Measurements from ENCODE around the gene ATP5MK.
"Not testable (repeated sequence)": the region's sequence is repeated elsewhere in the genome, so short reads cannot be mapped to it uniquely, and the experiment has no call there.

Gene ATP5MK

DNA sequence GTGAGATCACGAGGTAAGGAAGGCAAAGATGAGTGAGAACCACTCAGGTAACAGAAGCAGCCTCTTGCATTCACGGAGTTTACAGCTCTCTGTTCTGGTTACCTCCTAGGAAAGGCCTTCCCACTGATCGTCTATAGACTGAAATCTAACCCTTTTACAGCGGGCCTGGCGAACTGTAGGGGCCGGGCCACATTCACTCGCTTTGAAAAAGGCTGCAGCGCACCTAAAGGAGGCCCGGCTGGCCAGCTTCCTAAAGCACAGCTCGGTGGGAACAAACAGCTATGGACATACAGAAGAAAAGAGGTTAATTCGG lies 565 bp downstream of the ATP5MK start:
- peak; percentile 60 for DNase-seq

DNA sequence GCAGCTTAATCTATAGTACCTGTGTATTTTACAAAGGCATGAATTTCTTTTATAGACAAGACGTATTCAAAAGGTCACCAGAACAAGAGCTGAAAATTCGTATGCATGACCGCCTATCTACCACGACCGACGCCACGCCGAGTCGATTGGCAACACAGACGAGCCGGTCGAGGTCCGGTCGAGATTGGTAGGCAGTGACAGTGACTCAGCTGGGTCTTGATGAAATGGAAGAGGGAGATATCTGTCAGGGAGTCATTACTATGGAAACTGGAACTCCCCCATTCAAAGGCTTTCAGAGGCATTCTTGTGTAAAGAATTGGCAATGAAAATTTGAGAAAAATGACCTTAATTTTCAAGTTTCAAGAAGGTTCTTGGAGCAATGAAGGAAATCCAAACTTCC lies 2.1 kb downstream of the ATP5MK start:
- peak; percentile 94 for DNase-seq

DNA sequence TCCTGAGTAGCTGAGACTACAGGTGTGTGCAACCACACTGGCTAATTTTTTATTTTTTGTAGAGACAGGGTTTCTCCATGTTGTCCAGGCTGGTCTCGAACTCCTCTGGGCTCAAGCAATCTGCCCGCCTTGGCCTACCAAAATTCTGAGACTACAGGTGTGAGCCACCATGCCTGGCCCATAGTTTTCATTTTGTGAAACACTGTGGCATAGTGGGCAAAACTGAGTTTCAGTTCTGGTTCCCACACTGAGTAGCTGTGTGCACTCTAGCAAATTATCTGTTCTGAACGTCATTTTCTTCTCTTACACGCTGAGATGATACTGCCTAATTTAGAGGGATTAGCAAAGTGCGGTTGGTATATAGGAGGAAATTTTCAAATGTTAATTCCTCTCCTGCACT lies 13.5 kb downstream of the ATP5MK start:
- no peak for DNase-seq

DNA sequence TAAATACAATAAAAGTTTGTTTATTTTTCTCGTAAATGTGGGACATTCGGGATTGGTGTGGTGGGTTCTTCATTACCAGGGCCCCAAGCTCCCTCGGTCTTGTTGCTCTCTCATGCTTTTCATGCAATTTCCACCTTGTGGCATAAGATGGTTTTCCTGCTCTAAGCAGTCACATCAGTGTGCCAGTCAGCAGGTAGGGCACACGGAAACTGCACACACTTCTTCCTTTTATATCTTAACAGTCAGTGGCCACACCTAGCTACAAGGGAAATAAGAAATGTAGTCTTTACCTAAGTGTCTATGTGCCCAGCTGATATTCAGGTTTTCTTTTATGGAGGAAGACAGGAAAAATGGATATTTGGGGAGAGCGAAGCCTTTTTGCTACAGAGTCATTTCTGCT lies 22.0 kb downstream of the ATP5MK start:
- no peak for DNase-seq

DNA sequence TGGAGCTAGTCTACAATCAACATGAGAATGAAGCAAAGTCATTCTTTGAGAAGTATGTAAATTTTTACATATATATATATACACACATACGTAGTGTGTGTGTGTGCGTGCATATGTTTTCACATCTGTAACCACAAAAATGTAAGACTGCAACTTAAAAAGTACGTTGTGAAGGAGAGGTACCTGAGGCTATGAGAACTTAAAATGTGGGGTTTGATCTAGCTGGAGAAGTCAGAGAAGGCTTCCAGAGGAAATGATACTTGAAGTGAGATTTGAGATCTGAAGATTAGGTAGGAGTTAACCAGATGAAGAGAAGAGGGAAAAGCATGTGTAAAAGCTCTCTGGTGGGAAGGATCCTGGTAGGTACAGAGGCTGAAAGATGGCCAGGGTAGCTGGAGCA lies 22.7 kb downstream of the ATP5MK start:
- no peak for DNase-seq

DNA sequence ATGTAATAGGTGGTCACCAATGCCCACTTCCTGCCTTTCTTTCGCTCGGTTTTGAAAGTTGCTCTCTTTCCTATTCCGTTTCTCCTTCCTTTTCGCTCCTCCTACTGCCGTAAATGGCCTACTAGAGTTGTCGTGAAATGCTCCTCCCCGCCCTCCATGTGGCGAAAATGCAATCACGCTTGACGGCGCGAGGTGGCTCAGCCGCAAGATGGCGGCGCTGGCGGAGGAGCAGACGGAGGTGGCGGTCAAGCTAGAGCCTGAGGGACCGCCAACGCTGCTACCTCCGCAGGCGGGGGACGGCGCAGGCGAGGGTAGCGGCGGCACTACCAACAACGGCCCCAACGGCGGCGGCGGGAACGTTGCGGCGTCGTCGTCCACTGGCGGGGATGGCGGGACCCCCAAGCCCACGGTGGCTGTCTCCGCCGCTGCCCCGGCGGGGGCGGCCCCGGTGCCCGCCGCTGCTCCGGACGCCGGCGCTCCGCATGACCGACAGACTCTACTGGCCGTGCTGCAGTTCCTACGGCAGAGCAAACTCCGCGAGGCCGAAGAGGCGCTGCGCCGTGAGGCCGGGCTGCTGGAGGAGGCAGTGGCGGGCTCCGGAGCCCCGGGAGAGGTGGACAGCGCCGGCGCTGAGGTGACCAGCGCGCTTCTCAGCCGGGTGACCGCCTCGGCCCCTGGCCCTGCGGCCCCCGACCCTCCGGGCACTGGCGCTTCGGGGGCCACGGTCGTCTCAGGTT lies 28.3 kb downstream of the ATP5MK start, which contains the start of gene TAF5:
Gene TAF5, plus strand, starts transcription at position 195 of the 737 bp plus-strand sequence. Its CDS starts 14 bp downstream, at position 209.
- peak; percentile 98 for DNase-seq

DNA sequence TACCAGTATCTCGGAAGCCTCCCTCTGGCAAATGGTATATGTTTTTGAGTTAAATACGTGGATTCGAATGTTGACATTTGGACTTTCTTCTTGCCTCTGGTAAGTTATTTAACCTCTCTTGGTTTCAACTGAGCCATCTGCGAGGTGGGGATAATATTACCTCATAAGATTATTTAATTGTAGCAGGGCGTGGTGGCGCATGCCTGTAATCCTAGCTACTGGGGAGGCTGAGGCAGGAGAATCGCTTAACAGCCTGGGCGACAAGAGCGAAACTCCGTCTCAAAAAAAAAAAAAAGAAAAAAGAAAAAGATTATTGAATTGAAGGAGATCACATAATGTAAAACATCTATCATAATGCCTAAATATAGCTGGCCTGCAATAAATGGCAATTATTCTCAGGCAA lies 28.9 kb downstream of the ATP5MK start:
- DNase-seq, result no peak

DNA sequence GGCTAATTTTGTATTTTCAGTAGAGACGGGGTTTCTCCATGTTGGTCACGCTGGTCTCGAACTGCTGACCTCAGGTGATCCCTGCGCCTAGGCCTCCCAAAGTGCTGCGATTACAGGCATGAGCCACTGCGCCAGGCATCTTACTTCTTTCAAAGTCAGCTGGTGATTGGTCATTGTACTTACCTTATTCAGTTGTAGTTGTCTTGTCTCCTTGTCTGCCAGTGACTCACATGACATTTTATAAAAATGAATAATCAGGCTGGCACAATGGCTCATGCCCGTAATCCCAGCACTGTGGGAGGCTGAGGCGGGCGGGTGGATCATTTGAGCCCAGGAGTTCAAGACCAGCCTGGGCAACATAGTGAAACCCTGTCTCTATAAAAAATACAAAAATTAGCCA lies 35.5 kb downstream of the ATP5MK start:
- not testable (repeated sequence) for DNase-seq

DNA sequence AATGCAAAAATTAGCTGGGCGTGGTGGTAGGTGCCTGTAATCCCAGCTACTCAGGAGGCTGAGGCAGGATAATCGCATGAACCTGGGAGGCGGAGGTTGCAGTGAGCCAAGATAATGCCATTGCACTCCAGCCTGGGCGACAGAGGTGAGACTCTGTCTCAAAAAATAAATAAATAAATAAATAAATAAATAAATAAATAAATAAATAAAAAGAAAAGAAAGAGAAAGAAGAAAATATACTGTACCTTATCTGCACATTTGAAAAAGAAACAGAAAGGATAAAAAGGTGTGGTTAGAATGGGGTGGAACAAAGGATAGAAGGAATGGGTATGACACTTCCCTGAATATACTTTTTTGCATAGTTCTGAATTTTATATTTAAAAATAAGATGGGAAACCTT lies 36.8 kb downstream of the ATP5MK start:
- not testable (repeated sequence) for DNase-seq

DNA sequence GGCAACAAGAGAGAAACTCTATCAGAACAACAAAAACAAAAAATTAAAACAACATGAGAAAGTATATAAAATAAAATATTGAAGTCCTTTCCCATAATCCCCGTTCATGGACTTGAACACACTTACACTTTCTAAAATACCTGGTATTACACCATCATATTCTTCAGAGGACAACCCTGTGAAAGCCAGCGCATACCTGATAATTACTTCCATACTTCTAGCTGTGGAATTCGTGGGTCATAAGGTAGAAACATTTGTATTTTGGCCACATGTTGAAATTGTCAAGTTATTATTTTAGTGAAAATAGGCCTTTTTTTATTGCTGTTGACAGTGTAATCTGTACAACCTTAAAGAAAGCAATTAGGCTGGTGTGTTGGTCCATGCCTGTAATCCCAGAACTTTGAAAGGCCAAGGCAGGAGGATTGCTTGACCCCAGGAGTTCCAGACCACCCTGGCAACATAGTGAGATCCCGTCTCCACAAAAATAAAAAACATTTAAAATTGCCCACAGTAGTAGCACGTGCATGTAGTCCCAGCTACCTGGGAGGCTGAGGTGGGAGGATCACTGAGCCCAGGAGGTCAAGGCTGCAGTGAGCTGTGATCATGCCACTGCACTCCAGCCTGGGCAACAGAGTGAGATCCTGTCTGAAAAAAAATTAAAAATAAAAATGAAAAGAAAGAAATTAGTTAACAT lies 40.2 kb downstream of the ATP5MK start:
- no peak for DNase-seq

DNA sequence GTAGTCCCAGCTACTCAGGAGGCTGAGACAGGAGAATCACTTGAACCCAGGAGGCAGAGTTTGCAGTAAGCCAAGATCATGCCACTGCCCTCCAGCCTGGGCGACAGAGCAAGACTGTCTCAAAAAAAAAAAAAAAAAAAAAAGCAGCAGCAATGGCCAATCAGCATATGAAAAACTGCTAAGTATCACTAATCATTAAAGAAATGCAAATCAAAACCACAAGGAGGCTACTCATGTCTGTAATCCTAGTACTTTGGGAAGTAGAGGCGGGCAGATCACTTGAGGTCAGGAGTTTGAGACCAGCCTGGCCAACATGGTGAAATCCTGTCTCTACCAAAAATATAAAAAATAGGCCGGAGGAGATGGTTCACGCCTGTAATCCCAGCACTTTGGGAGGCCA lies 41.7 kb downstream of the ATP5MK start:
- DNase-seq, result not testable (repeated sequence)

DNA sequence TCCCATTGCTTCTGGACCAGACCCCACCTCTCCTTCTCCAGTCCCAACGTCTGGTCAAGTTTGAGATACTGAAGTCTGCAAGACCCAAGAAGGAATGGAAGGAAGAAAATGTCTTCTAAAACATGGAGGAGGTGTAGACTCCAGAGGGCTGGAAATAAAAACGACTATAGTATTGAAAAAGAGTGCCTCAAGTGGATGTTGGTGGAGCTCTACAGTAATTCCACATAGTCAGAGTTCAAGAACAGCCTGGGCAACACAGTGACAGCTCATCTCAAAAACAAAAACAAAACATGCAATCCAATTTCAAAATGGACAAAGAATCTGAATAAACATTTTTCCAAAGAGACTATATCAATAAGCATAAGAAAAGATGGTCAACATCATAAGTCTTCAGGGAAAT lies 43.0 kb downstream of the ATP5MK start:
- peak; percentile 56 for DNase-seq

DNA sequence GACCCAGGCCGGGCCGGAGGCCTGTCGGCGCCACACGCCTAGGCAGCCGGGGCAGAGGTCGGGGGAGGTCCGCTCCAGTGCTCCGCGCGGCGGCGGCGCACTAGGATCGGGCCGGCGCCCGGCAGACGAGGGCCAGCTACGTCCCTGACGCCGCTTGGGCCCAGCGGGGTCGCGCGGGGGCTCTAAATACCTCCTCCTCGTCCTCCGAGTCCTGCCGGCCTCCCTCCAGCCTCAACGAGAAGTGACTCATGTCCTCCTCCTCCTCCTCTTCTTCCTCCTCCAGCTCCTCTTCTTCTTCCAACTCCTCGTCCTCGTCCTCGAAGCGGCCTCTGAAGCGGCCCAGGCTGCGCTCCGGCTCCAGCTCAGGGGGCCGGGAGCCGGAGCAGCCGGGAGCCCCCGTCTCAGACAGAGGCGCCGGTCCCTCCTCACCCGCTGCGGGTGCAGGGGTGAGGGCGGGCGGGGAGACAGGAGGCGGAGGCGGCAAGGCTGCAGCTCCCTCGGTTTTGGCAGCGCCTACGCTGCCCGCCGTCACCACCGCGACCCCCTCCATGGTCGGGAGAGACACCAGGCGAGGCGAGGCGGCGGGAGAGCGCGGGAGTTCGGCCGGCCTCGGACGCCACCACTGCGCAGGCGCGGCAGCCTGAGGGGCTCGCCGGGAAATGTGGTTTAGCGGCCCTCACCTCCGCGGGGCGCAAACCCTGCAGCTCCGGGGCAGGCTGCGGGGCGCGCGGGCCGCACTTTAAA lies 45.6 kb downstream of the ATP5MK start, which contains the start of gene PCGF6:
Gene PCGF6, minus strand, starts transcription at position 624 of the 744 bp plus-strand sequence. Its CDS starts 74 bp downstream, at position 550.
- peak; percentile 93 for DNase-seq

DNA sequence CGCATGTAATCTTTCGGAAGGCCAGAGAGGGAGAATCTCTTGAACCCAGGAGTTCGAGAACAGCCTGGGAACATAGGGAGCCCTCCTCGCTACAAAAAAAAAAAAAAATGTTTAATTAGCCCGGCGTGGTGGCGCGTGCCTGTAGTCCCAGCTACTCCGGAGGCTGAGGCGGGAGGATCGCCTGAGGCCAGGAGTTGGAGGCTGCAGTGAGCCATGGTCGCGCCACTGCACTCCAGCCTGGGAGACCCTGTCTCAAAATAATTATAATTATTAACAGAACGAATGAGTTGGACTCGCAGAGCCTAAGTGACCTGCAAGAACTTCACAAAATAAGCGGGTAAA lies 46.1 kb downstream of the ATP5MK start:
- DNase-seq, result no peak
